Endometrial microvascular endothelial cells (primary cell): ENCODE measurements around the gene NBAS. TPM values are rescaled to one million over a fixed set of nuclear protein-coding genes. Genes with fewer than 3 reads are reported as not detected.

Experiments used
- in situ Hi-C: cut with HindIII; loops from 2 replicates; pipeline ENCODE4 v1.10.0; 2017; ENCODE audit warnings: low sequenced_read_pairs, low pct_unique_long_range_greater_than_20kb; ENCODE audit errors: inconsistent ontology term
- total RNA-seq: library from RNA; depleted of rRNA; stranded (reverse); fragments of >200 nt; gene quantifications from one replicate; pipeline ENCODE4 v1.2.3, GENCODE V29; 2015; ENCODE audit errors: inconsistent ontology term

The NBAS gene
- total RNA-seq, 1 donor from 2014 or later = 40.5 TPM

DNA sequence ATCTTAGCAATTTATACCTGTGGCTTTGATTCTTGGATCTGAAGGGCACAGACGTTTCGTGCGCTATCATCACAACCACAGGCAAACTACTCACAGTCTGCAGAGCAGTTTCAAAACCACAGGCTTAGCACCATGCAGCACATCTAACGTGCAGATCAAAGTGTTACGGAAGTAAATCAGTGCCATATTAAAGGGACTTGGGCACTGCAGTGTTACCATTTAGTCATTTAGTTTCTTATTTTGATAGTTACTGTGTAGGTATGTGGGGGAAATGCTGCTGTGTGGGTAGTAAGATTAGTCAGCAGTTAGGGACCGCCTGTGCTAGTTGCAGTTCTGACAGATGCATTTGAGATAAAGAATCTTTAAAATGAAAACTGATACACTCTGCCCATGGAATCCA lies 384.0 kb downstream of the NBAS start:
- in situ Hi-C loops = no loop called here

DNA sequence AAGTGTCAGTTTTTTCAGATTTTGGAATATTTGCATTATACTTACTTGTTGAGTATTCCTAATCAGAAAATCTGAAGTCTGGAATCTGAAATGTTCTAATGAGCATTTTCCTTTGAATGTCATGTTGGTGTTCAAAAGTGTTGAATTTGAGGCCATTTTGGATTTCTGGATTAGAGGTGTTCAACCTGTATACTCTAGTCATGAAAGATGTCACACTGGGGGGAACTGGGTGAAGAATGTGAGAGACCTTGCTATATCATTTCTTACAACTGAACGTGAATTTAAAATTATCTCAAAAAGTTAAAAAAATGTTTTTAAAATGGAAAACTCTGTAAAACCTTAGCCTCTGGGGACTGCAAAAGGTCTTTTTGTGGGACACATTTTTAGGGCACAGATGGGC lies 384.5 kb downstream of the NBAS start:
- in situ Hi-C loops = no loop called here

DNA sequence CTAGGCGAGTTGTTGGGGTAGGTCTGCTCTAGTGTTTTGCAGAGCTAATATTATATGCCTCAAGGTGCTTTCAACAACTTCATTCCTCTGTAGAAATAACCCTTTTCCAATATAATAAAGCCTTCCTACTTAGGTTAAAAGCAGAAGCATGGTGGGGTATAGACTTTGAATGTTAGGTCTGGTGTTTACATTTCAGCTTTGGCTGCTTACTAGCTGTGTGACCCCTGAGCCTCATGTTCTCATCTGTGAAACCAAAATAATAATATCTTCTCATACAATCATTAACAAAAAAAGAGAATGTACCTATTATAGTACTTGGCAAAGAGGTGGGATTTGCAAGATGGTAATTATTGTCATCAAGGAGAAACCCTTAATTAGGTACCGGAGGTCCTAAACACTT lies 386.6 kb downstream of the NBAS start:
- in situ Hi-C loops = no loop called here

DNA sequence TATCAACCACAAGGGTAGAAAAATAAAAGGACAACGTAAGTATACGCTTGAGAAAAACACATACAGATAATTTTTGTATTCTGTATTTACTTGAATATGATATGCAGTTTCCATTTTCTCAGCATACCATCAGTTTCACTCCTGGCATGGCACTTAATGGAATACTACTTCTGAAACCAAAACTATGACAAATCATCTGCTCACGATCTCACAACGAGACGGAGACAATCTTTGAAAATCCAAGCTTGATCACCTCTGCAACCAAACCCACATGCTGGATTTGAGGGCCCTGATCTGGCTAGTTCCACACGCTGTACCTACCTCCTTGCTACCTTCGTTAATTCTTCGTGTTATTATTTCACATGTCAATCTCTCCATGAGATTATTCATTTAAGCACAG lies 387.6 kb downstream of the NBAS start:
- in situ Hi-C loops = no loop called here

DNA sequence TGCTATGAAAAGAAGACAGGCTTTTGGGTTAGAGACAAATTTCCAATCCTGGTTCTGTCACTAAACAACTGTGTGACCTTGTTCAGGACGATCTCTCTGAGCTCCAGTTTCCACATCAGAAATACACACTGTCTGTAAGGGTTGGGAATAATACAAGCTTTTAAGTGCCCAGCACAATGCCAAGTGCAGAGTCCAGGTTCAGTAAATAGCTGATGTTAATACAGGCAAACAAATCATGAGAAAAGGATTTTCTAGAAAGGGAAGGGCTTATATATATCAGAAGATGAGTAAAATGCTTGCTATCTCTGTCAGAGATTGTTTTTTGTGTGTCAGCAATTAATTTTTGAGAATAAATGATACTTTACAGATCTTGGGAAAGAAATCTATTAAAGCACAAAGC lies 388.3 kb downstream of the NBAS start:
- in situ Hi-C loops = no loop called here

DNA sequence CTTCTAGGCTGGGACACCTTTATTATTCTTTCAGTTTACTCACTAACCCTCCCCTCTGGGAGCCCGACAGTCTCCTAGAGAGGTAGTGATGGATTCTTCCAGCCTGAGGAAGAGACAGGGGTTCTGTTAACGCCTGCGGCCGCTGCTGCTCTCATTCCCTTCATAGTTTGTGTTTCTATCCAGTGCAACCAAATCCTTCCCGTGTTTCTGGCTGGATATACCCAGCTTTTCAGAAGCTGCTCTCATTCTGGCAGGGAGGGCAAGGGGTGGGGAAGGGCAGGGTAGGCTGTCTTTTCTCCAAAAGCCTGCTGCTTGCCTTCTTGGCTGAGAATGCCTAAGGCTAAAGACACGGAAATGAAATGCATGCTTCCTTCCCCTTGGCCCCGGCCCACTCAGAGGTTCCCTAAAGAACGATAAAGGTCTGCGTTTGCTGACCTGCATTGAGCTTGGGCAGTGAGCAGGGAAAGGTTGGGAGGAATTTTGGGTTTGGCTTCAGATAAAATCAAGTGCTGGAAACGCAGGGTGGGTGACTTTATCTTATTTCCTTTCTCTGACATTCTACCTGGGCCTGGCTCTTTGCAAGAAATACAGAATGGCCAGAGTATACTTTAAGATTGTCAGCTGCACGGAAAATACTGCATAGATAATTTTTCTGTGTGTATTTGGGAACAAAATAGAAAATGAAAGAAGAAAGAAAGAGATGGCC lies 390.9 kb downstream of the NBAS start:
- in situ Hi-C loops = no loop called here

DNA sequence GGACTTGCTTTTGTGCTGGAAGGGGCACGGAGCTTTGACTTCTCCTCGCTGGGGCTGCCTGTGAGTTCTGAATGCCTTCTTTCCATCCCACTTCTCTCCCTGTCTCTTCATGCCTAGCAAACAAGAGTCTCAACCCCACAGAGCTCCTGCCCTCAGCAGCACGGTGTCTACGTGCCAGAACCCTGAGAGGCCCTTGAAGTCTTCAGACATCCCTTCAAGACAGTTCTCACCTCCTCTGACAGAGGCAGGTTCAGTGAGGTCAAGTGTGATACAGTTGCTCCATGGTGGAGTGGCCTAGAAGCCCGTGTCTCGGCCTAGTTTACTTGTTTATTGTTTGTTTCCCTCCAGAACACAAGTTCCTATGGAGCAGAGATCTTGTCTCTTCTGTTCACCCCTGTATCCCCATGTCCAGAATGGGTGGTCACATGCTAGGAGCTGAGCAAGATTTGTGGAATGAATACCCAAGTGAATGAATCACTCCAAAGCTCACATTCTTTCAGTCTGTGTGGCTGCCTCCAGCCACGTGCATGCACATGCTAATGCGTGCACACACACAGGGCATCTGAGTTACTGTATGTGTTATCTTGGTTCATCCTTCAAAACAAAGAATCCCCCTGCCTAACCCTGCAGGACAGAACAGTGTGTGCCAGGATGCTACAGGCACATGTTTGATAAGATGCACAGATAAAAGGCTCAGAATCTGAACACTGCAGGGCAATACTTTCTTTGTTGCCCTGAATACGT lies 391.6 kb downstream of the NBAS start:
- in situ Hi-C loops = no loop called here

DNA sequence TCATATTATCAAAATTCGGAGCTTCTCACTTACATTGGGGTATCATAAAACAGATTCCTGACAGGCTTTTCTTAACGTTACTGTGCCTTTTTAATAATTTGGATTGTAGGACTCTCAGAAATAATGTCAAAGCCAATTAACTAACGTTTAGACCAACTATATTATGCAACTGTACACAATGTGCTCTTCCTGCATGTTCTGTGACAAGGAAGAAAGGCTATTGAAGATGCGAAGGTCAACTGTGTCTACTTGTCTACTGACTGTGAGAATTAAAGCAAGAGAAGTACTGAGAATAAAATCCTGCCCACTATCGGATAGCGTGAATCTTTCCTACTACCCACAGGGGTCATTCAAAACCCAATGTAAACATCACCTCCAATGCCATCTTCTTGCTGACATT lies 393.0 kb downstream of the NBAS start:
- in situ Hi-C loops = no loop called here

DNA sequence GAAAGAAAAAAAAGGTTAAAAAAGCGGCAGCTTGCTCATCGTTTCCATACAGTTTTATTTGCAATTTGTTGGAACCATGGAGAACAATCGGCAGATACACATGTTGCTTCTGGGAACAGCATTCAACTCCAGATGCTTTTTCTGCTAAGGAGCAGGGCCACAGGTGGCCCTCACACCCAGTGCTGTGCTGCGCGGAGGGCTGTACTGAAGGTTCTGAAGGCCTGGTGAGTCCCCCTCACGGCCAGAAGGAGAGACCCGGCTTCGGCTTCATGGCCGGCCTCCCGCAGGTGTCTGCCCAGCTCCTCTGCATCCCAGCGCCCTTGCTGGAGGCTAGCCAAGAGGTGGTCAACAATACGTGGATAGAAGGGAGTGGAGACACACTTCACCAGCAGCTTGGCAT lies 394.3 kb downstream of the NBAS start:
- in situ Hi-C loops = no loop called here

DNA sequence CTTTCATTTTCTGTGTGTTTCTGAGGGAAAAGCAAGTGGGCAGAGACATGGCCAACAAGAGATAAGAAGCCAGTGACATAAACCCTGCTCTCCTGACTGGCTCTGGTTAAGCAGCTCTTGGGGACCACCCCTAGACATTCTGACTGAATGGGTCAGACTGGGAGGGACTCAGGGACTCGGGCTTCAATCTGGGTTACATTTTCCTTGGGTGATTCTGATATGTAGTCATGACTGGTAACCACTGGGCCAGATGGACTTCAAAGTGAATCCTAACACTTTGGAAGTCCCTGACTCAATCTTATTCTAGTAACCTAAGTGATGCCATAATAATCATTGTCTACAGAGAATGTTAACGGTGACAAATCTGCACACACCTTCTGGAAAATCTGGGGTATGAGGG lies 397.8 kb downstream of the NBAS start:
- in situ Hi-C loops = no loop called here

DNA sequence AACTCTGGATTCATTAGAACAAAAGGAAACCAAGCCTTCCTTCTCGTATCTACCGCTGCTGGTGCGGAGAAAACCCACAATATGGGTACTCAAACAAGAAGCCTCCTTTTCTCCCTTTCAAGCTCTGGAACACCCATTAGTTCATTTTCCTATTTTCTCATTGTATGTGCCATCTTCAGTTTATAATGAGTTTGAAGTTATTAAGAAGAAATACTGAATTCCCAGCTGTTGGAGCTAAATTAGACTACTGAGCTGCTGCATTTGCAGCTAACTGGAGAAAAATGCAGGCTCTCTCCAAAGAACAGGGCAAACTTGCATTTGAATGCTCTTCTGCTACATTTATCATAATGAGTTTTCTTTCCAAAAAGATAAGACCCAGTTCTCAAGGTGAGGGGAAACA lies 398.5 kb downstream of the NBAS start:
- in situ Hi-C loops = no loop called here

DNA sequence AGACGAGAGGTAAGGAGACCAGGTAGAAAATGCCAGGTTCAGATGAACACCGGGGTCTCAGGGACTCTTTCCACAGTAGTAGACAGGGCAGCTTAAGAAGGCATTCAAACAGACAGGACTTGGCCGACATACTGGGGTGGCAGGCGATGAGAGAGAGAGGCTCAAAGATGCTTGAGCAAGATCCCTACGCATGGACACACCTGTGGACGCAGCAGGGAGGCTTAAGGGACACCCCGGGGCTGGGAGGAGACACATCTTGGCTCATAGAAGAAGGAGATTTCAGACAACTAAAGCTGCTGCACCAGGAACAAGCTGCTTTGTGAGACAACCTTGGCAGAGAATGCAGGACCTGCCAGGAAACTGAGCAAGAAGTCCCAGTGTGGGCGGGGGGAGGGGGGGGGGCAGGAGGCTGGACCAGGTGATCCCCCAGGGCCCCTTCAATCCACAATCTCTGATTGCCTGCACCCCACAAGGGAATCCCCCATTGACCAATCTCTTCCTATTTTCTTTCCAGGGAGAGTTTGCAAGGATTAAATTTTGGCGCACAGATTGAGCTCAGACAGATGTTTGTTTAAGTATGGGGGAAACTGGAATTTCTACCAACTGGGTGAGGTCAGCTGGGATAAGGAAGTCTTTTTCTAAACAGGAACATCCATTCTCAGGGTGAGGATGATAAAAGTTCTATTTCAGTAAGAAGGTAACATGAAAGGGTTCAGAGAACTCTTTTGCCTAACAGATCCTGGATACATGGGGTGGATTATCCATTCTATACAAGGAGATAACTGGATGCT lies 400.7 kb downstream of the NBAS start:
- in situ Hi-C loops = no loop called here

DNA sequence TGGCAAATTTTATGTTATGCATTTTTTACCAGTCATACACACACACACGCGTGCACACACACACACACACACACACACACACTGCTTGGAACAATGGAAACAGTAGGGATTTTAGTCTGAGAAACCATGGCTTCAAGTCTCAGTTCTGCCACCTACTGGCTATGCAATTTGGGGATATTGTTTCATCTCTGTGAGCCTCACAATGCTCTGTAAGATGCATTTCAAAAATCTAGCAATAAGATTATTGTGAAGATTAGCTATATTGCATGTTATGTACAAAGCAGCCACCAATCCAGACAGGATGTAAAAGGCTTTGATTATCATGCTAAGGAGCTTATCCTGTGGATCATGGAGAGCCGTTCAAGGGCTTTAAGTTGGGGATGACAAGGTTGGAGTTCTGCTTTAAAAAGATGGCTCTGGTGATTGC lies 401.4 kb downstream of the NBAS start:
- in situ Hi-C loops = no loop called here

DNA sequence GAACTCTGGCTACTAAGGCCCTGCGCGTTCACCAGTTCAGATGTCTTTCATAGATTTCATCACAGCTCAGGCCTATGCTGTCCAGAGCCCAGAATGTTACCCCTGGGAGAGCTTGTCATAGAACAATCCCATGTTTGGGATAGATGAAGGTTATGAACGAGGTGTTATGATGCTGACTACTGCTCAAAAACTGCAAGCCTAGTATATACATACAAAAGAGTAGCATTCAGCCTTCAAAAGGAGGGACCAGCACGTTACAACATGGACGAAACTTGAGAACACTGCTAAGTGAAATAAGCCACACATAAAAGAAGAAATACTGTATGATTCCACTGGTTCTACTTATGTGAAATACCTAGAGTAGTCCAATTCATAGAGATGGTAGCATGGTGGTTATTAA lies 401.9 kb downstream of the NBAS start:
- in situ Hi-C loops = no loop called here

DNA sequence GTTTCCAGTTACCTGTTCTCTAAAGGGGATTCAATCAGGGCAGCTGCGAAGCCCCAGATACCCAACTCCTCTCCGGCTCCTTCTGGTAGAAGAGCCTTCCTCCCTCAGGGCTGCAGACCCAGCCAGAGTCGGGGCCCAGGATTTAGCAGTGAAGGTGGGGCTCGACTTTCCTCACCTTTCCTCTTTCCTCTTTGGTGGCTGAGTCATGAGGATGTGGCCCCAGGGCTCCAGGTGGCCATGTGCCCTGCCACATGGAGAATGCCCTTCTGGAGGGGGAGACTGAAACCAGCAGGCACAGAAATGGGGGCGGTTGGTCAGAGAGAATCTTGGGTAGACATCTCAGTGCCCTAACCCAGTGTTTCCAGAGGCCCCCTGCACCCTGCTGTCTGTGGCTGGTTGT lies 402.6 kb downstream of the NBAS start:
- in situ Hi-C loops = no loop called here

DNA sequence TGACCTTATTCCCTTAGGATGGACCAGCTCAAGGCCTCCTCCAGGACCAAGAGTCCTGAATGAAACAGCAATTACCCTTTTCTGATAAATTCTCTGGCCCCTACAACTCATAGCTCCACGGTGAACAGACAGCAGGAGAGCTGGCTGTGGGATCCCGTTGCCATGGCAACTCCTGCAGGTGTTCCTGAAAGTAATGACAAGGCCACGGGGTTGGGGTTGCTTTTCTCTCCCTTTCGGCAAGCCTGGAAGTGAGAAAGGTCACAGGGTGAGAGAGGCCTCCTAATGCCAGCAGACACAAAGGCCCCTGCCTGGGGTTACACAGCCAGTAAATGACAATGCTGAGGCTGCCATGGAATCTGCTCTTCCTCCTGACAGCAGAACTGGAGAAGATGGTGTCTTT lies 403.0 kb downstream of the NBAS start:
- in situ Hi-C loops = no loop called here

DNA sequence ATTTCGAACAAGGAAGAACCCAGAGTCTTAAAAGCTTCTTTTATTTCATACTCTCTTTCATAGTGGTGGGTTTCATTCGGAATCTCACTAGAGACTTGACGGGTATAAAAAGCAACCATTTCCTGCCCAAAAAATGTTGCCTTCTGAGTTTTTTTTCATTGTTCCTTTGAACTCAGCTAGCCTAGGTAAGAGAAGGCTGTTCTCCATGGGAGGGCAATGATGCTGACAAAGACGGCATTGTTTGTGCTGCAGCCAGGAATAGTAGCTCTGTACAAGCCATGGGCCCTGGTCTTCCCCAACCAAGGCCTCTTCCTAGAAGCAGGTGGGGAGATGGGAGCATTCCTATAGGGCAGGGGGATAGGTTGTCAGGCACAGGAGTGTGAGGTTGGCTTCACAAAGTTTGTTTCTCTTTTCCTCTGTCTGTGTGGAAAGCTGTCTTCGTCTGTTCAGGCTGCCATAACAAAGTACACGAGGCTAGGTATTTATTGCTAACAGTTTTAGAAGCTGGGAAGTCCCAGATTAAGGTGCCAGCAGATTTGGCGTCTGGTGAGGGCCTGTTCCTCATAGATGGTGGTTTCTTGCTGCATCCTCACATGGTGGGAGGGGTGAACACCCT lies 405.1 kb downstream of the NBAS start:
- in situ Hi-C loops = no loop called here

DNA sequence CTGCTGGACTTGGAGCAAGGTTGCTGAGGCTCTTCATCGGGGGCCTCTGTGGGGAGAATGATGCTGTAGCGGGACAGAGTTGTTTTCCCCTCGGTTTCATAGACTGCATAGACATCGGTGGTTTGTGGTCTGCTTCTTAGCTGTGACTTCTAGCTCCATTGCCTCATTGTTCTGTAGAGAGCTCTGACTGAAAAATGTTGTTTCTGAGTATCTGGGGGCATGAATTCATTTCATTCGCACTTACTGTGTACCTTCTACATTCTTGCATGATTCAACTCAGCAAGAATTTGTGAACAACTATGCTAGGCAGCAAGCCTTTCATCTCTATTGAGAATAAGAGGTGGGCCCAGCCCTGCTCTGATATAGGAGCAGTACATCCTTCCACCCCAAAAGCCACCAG lies 406.8 kb downstream of the NBAS start:
- in situ Hi-C loops = no loop called here

DNA sequence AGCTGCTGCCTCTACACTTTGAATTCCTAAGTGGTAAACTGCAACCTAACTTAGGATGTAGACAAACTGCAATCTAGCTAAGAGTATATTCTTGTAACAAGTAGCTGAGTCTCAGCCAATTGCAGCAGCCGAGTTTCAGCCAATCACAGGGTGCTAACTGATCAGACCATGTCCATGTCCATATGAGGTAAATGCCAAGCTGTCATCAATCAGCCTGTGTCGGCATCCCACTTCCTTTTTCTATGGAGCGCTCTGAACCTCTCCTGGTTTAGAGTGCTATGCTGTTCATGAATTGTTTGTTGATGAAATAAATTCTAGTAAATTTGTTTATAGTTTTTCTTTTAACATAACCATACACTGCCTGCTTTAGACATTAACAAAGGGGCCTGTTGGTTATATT lies 408.8 kb downstream of the NBAS start:
- in situ Hi-C loops = no loop called here

DNA sequence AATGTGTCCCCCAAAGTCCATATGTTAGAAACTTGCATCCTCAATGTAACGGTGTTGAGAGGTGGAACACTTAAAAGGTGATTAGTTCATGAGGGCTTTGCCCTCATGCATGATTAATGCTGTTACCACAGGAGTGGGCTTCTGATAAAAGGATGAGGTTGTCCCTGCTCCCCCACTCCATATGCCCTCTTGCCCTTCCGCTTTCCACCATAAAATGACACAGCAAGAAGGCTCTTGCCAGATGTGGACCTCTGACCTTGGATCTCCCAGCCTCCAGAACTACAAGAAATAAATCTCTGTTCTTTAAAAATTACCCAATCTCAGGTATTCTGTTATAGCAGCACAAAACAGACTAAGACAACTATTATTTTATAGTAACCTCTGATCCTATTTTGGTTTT lies 412.1 kb downstream of the NBAS start:
- in situ Hi-C loops = no loop called here
